Adrenal gland (tissue), 5 donors: ENCODE data around the gene SH2D5.

ENCODE experiments used
- CTCF ChIP-seq, 6 experiments: fragments of 450-650 bp in 4 of 6; fragments of 200-600 bp in 2 of 6; sonication (generic) in 1 of 6; IDR thresholded peaks; 1 replicate in 5 of 6; 2 replicates in 1 of 6; pipeline versions ENCODE4 v1.5.1 to v1.8.0; 2016 to 2021; ENCODE audit warnings: antibody characterized with exemption in 6 of 6, mild to moderate bottlenecking in 2 of 6, moderate library complexity in 1 of 6
- POLR2A ChIP-seq, 2 donors: fragments of 450-650 bp; IDR thresholded peaks; one replicate each; pipeline ENCODE4 v1.6.1; 2017; ENCODE audit warnings: antibody characterized with exemption in 2 of 2, mild to moderate bottlenecking in 2 of 2, moderate library complexity in 1 of 2
- donor health status: DM: no; HTN: no; CAD: no.

- TF ChIP-seq CTCF (IDR thresholded peaks at IDR 0.05) (no peak), POLR2A (IDR thresholded peaks at IDR 0.05) (no peak)
Measured at GRCh38 chr1:20701847-20702246, 30.7 kb downstream of the SH2D5 start.
